HUES64 (cell line): Measurements from ENCODE around the gene KPNA5.

Experiments
- H3K27ac ChIP-seq: 2 replicates; pipeline ENCODE4 v1.7.0; 2013; ENCODE audit warnings: low read depth, low read length, inconsistent platforms
- H3K27me3 ChIP-seq: 2 replicates; pipeline ENCODE4 v1.6.1; 2013; ENCODE audit warnings: mild to moderate bottlenecking, low read length; ENCODE audit not compliant: insufficient read depth
- H3K36me3 ChIP-seq: 2 replicates; pipeline ENCODE4 v1.6.1; 2013; ENCODE audit warnings: mild to moderate bottlenecking, low read length; ENCODE audit not compliant: insufficient read depth
- H3K4me1 ChIP-seq: 2 replicates; pipeline ENCODE4 v1.6.1; 2013; ENCODE audit warnings: mild to moderate bottlenecking, low read length, moderate library complexity; ENCODE audit not compliant: insufficient read depth
- H3K4me3 ChIP-seq: 2 replicates; pipeline ENCODE4 v1.5.1; 2013; ENCODE audit warnings: mild to moderate bottlenecking, low read length, moderate library complexity
- H3K9ac ChIP-seq: 2 replicates; pipeline ENCODE4 v1.6.1; 2013; ENCODE audit warnings: mild to moderate bottlenecking, low read depth, low read length
- H3K9me3 ChIP-seq: 2 replicates; pipeline ENCODE4 v1.6.1; 2013; ENCODE audit warnings: low read depth, low read length; ENCODE audit not compliant: insufficient read depth
- WGBS: fragments of 150-250, 120-280 bp; methylation state at CpG from one replicate; pipeline ENCODE4 v1.1.7; 2013; ENCODE audit warnings: missing lambda C conversion rate; 5-methylcytosine and 5-hydroxymethylcytosine counted together

The KPNA5 gene

DNA sequence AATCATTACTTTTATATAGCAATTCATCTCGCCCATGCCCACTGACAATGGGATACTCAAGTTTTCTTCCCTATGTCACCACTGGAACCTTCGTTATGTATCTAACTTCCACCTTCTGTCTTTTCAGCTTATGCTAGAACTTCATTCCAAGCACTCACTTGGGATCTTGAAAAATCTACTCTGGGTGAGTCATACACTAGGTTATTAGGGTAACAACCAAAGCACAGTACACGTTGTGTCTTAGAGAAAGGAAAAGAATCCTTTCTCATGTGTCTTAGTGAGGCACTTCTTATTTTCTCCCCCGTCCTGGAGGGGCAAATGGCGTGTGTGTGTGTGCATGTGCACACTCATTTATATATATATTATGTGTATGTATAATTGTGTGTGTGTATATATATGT lies 102.8 kb downstream of the KPNA5 start:
- Histone ChIP-seq H3K4me3 (no peak overlapping the region), H3K4me1 (no peaks in the 10 kb centered on the region), H3K27me3 (no peaks in the 10 kb centered on the region), H3K9ac (no peak overlapping the region), H3K27ac (no peak overlapping the region), H3K36me3 (no peaks in the 10 kb centered on the region), H3K9me3 (no peaks in the 10 kb centered on the region)
- WGBS: 85% methylated on average over 3 of the region's 5 CpGs
